GM12878 (cell line): Measurements from ENCODE around the gene FOXP4. TPM values are rescaled to one million over a fixed set of nuclear protein-coding genes. Genes with fewer than 3 reads are reported as not detected.

Experiments used
- ATAC-seq: fragments of 200-7000 bp; cut with Tn5 transposase; 3 replicates; pipeline ENCODE4 v1.9.1; 2020; ENCODE audit warnings: mild to moderate bottlenecking, moderate library complexity
- BruUV-seq: library from RNA; stranded (reverse); fragments of 400-500 nt; replicated peaks from 2 replicates; lab custom pipeline; 2021; lab: Mats Ljungman, UMichigan
- CTCF ChIA-PET: fragments of 300-600 bp; sonication (Branson Sonifier 250); formaldehyde crosslinking; extraction: SDS; loops from one replicate; lab custom pipeline; 2021; ENCODE audit warnings: inconsistent platforms; lab: Yijun Ruan, JAX
- POLR2A ChIA-PET: fragments of 350-600 bp; formaldehyde crosslinking; extraction: SDS; loops from one replicate; lab custom pipeline; 2021; ENCODE audit warnings: inconsistent platforms; lab: Charles Lee
- RAD21 ChIA-PET: fragments of 300-600 bp; sonication (Branson Sonifier 250); formaldehyde crosslinking; loops from one replicate; lab custom pipeline; 2023; ENCODE audit warnings: antibody characterized with exemption; ENCODE audit not compliant: unreplicated experiment; lab: Charles Lee
- SMC1A ChIA-PET: fragments of 300-600 bp; sonication (Branson Sonifier 250); formaldehyde crosslinking; loops from one replicate; lab custom pipeline; 2023; ENCODE audit not compliant: unreplicated experiment, uncharacterized antibody; lab: Charles Lee
- DNase-seq: peaks from one replicate; pipeline ENCODE4 v3.0.0-alpha.2; 2011; ENCODE audit warnings: low read depth, low spot score
- FAIRE-seq: peaks from 3 replicates; lab custom pipeline; 2011; peaks lifted over from hg19 to GRCh38; lab: Jason Lieb, UNC
- H2AFZ ChIP-seq: 2 replicates; pipeline ENCODE4 v1.6.0; 2011; ENCODE audit warnings: low read depth, low read length, control low read depth; ENCODE audit not compliant: control insufficient read depth
- H3K27ac ChIP-seq: 2 replicates; pipeline ENCODE4 v1.5.1; 2011; ENCODE audit warnings: control low read depth; ENCODE audit not compliant: control insufficient read depth, insufficient read depth
- H3K27me3 ChIP-seq, 2 experiments: replicated peaks in 1 of 2; 2 replicates each; pipeline versions ENCODE4 v1.6.0 to v1.6.1; 2011; ENCODE audit warnings: low read length in 1 of 2; ENCODE audit not compliant: control insufficient read depth in 2 of 2, insufficient read depth in 2 of 2
- H3K36me3 ChIP-seq, 2 experiments: 2 replicates each; pipeline ENCODE4 v1.5.1; 2011; ENCODE audit warnings: low read length in 1 of 2; ENCODE audit not compliant: control insufficient read depth in 2 of 2, insufficient read depth in 2 of 2
- H3K4me1 ChIP-seq: 2 replicates; pipeline ENCODE4 v1.6.1; 2011; ENCODE audit warnings: mild to moderate bottlenecking, low read length, moderate library complexity, mixed read lengths; ENCODE audit not compliant: control insufficient read depth, insufficient read depth
- H3K4me2 ChIP-seq: 2 replicates; pipeline ENCODE4 v1.6.0; 2011; ENCODE audit warnings: control low read depth; ENCODE audit not compliant: control insufficient read depth, insufficient read depth
- H3K4me3 ChIP-seq: fragments of 200-600 bp; sonication (generic); 2 replicates; pipeline ENCODE4 v1.5.1; 2016
- H3K79me2 ChIP-seq: 2 replicates; pipeline ENCODE4 v1.6.0; 2011; ENCODE audit warnings: low read length; ENCODE audit not compliant: control insufficient read depth, insufficient read depth
- H3K9ac ChIP-seq: 2 replicates; pipeline ENCODE4 v1.8.0; 2011; ENCODE audit warnings: low read length, control low read depth, mixed read lengths; ENCODE audit not compliant: control insufficient read depth, insufficient read depth
- H3K9me3 ChIP-seq: replicated peaks from 3 replicates; pipeline ENCODE4 v1.5.1; 2011; ENCODE audit warnings: mild to moderate bottlenecking, low read length; ENCODE audit not compliant: control insufficient read depth, insufficient read depth
- H4K20me1 ChIP-seq: 2 replicates; pipeline ENCODE4 v1.6.0; 2011; ENCODE audit not compliant: control insufficient read depth, insufficient read depth
- ESRRA ChIP-seq: IDR thresholded peaks from 2 replicates; pipeline ENCODE4 v1.6.1; 2012; ENCODE audit warnings: mild to moderate bottlenecking, low read length, improper control_type of control experiment
- GABPA ChIP-seq: IDR thresholded peaks from 2 replicates; pipeline ENCODE4 v1.6.1; 2014; ENCODE audit warnings: antibody characterized with exemption, low read depth, mild to moderate bottlenecking, inconsistent platforms
- IKZF2 ChIP-seq, 2 experiments: fragments of 450-650 bp; IDR thresholded peaks; 2 replicates each; pipeline ENCODE4 v1.6.1; 2017; ENCODE audit warnings: mild to moderate bottlenecking in 2 of 2, moderate library complexity in 2 of 2
- IRF5 ChIP-seq: fragments of 450-650 bp; IDR thresholded peaks from 2 replicates; pipeline ENCODE4 v1.6.1; 2017; ENCODE audit warnings: borderline replicate concordance
- KLF5 ChIP-seq: fragments of 450-650 bp; IDR thresholded peaks from 2 replicates; pipeline ENCODE4 v1.6.1; 2014; ENCODE audit warnings: mild to moderate bottlenecking; ENCODE audit not compliant: partially characterized antibody
- MYB ChIP-seq: fragments of 150-350 bp; IDR thresholded peaks from 2 replicates; pipeline ENCODE4 v1.6.1; 2014; ENCODE audit warnings: mild to moderate bottlenecking, low read depth, low read length, borderline replicate concordance
- NFYA ChIP-seq: IDR thresholded peaks from 2 replicates; pipeline ENCODE4 v1.6.1; 2011; ENCODE audit warnings: low read depth, mild to moderate bottlenecking, low read length, improper control_type of control experiment, borderline replicate concordance
- POLR2A ChIP-seq: IDR thresholded peaks from 2 replicates; pipeline ENCODE4 v1.6.1; 2011; ENCODE audit warnings: low read depth, mild to moderate bottlenecking, low read length
- RAD51 ChIP-seq: fragments of 450-650 bp; IDR thresholded peaks from 2 replicates; pipeline ENCODE4 v1.6.1; 2016; ENCODE audit warnings: moderate library complexity, mild to moderate bottlenecking, inconsistent platforms
- RCOR1 ChIP-seq: conservative IDR thresholded peaks from 2 replicates; pipeline ENCODE4 v1.6.1; 2012; ENCODE audit warnings: low read depth, low read length, improper control_type of control experiment
- SP1 ChIP-seq: IDR thresholded peaks from one replicate; pipeline ENCODE4 v1.6.1; 2011; ENCODE audit warnings: low read depth, low read length
- STAT1 ChIP-seq: fragments of 450-650 bp; conservative IDR thresholded peaks from 2 replicates; pipeline ENCODE4 v1.6.1; 2014; ENCODE audit warnings: antibody characterized with exemption, mild to moderate bottlenecking
- TCF12 ChIP-seq: IDR thresholded peaks from 2 replicates; pipeline ENCODE4 v1.6.1; 2011; ENCODE audit warnings: low read depth, mild to moderate bottlenecking, low read length
- TCF3 ChIP-seq: IDR thresholded peaks from 2 replicates; pipeline ENCODE4 v1.6.1; 2012; ENCODE audit warnings: low read depth, mild to moderate bottlenecking, low read length, borderline replicate concordance; ENCODE audit not compliant: insufficient read depth
- WGBS: methylation state at CpG from one replicate; pipeline ENCODE4 v1.1.6; 2016; ENCODE audit warnings: low lambda C conversion rate; ENCODE audit not compliant: insufficient replicate concordance, insufficient coverage; ENCODE audit errors: missing lambda C conversion rate; 5-methylcytosine and 5-hydroxymethylcytosine counted together
- in situ Hi-C: fragments of 300-500 bp; cut with MboI; formaldehyde crosslinking; loops from 9 replicates; pipeline ENCODE4 v1.14.3; 2018; ENCODE audit warnings: mixed read lengths
- intact Hi-C: fragments of 100-400 bp; cut with micrococcal nuclease; formaldehyde crosslinking; loops from one replicate; pipeline ENCODE4 v1.14.2; 2022; ENCODE audit not compliant: unreplicated experiment
- polyA plus RNA-seq, 11 experiments: library from polyadenylated mRNA; depleted of rRNA in 4 of 11; unstranded in 6 of 11; stranded (reverse) in 5 of 11; fragments of >200 nt; fragmentation: Nextera tagmentation in 4 of 11; fragmentation: Illumina TruSeq in 1 of 11; extraction: Ambion mirVana in 4 of 11; extraction: Trizol in 1 of 11; gene quantifications; 1 replicate in 1 of 11; 2 replicates in 10 of 11; pipeline versions ENCODE4 v1.2.1 to v1.2.3, GENCODE V29; 2011 to 2016; ENCODE audit warnings: inconsistent platforms in 2 of 11, missing spikeins in 2 of 11, low read depth in 1 of 11
- total RNA-seq, 4 experiments: library from RNA; depleted of rRNA in 3 of 4; stranded (reverse); fragments of >200 nt in 3 of 4; fragmentation: Illumina TruSeq in 1 of 4; extraction: Trizol in 1 of 4; gene quantifications; 2 replicates each; pipeline versions ENCODE4 v1.2.1 to v1.2.3, GENCODE V29; 2013 to 2021
- TF ChIP-seq, protein P1 (sequence below), 3 experiments: IDR thresholded peaks in 2 of 3; conservative IDR thresholded peaks in 1 of 3; 2 replicates each; pipeline ENCODE4 v1.5.1; 2011; ENCODE audit warnings: low read depth in 3 of 3, low read length in 3 of 3, mild to moderate bottlenecking in 3 of 3, control low read depth in 2 of 3, moderate library complexity in 2 of 3, inconsistent platforms in 1 of 3, mixed read lengths in 1 of 3; ENCODE audit not compliant: control insufficient read depth in 2 of 3, insufficient read depth in 1 of 3; ENCODE audit errors: extremely low read depth in 1 of 3

FOXP4 gene
- total and polyA plus RNA-seq, 10 of the 15 experiments (the other 5 are each of a cell fraction or from before 2014, with no cell fraction given) = 0.31 to 46.1 (median 2.3) TPM

- ATAC-seq (no peak), FAIRE-seq (no peak), DNase-seq (no peak)
- POLR2A ChIA-PET = no interaction called here
- Histone ChIP-seq H3K4me1 (no peaks in the 10 kb centered on the region), H4K20me1 (no peaks in the 10 kb centered on the region), H3K9me3 (no peaks in the 10 kb centered on the region), H3K4me2 (no peak overlapping the region), H3K27ac (no peak overlapping the region), H3K4me3 (no peak overlapping the region), H3K79me2 (no peaks in the 10 kb centered on the region), H3K27me3 (peaks cover 0 to 7% of the 10 kb centered on the region in 2 experiments; a peak in 3 of 4 replicates), H3K36me3 (no peaks in the 10 kb centered on the region), H3K9ac (no peak overlapping the region), H2AFZ (no peak overlapping the region)
- CTCF ChIA-PET = no interaction called here
- RAD21 ChIA-PET = no interaction called here
- BruUV-seq = no TSS peak
- in situ Hi-C loops = no loop called here
- TF ChIP-seq KLF5 (no peak), GABPA (no peak), RCOR1 (no peak), TCF12 (no peak), IKZF2 (IDR thresholded peaks at IDR 0.05) (no peak)
- intact Hi-C loops = no loop called here
- SMC1A ChIA-PET = no interaction called here
- 28% methylated on average over 4 of the region's 4 CpGs for WGBS
Observed at GRCh38 chr6:41643899-41644269, 97.7 kb downstream of the FOXP4 start.

DNA sequence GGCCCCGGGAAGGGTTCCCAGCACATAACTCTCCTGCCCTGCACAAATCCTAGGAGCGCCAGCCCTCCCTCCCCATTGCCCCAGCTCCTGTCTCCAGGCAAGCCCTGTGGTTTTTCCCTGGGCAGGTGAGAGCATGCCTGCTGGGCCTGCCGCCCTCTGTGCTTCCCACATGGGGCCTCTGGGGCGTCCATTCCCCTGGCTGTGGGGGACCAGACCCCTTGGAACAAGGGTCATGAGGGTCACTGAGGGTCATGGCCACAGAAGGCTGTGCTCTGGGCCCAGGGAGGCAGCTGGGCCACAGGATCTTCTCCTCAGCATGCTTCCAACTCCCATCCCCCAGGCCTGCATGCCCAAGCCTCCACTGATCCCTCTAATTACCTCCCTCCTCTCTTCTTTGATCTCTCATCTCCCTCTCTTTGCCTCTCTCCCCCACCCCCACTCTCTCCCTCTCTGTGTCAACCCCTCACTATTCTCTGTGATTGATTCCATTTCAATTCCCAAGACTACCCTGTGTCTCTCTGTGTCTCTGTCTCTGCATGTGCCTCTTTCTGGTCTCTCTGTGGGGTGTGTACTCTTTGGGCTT, 98.2 kb downstream of the FOXP4 start:
- FAIRE-seq (no peak), DNase-seq (no peak), ATAC-seq (no peak)
- no peaks in the 10 kb centered on the region for H3K79me2 ChIP-seq
- H3K27ac ChIP-seq = no peak overlapping the region
- CTCF ChIA-PET = no interaction called here
- H4K20me1 ChIP-seq = no peaks in the 10 kb centered on the region
- POLR2A ChIA-PET = no interaction called here
- intact Hi-C loops = no loop called here
- RAD21 ChIA-PET = no interaction called here
- H3K4me1 ChIP-seq = no peaks in the 10 kb centered on the region
- H3K9ac ChIP-seq = no peak overlapping the region
- in situ Hi-C loops = no loop called here
- no peak overlapping the region for H3K4me3 ChIP-seq
- no peak overlapping the region for H3K4me2 ChIP-seq
- 0% methylated on average over 3 of the region's 4 CpGs for WGBS
- no peak overlapping the region for H2AFZ ChIP-seq
- BruUV-seq = no TSS peak
- SMC1A ChIA-PET = no interaction called here
- peaks cover 0 to 7% of the 10 kb centered on the region in 2 experiments; a peak in 3 of 4 replicates for H3K27me3 ChIP-seq
- no peaks in the 10 kb centered on the region for H3K36me3 ChIP-seq
- no peaks in the 10 kb centered on the region for H3K9me3 ChIP-seq
- no peak for TF ChIP-seq RAD51
- TF ChIP-seq POLR2A = no peak
- TF ChIP-seq MYB = no peak
- no peak for TF ChIP-seq ESRRA
- TF ChIP-seq STAT1 = no peak
- no peak for TF ChIP-seq IRF5
- TF ChIP-seq RCOR1 = no peak
- TF ChIP-seq TCF3 = no peak
- TF ChIP-seq, protein P1, sequence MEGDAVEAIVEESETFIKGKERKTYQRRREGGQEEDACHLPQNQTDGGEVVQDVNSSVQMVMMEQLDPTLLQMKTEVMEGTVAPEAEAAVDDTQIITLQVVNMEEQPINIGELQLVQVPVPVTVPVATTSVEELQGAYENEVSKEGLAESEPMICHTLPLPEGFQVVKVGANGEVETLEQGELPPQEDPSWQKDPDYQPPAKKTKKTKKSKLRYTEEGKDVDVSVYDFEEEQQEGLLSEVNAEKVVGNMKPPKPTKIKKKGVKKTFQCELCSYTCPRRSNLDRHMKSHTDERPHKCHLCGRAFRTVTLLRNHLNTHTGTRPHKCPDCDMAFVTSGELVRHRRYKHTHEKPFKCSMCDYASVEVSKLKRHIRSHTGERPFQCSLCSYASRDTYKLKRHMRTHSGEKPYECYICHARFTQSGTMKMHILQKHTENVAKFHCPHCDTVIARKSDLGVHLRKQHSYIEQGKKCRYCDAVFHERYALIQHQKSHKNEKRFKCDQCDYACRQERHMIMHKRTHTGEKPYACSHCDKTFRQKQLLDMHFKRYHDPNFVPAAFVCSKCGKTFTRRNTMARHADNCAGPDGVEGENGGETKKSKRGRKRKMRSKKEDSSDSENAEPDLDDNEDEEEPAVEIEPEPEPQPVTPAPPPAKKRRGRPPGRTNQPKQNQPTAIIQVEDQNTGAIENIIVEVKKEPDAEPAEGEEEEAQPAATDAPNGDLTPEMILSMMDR (IDR thresholded peaks at IDR 0.05 in 2 of 3, conservative IDR thresholded peaks at IDR 0.05 in 1 of 3; ENCODE audit: control insufficient read depth in 2 of 3, extremely low read depth in 1 of 3, insufficient read depth in 1 of 3, low read depth in 3 of 3, low read length in 3 of 3) = no peak
- no peak for TF ChIP-seq NFYA
- TF ChIP-seq TCF12 = no peak
- TF ChIP-seq SP1 = no peak
